ENCODE measurements around the gene SLC36A4.

GRCh38 chr11:93133488-93134109, 64.2 kb downstream of the SLC36A4 start:
- TF ChIP-seq CREB1 (IDR thresholded peaks at IDR 0.05; ENCODE audit: low read depth) (no peak), RAD21 (IDR thresholded peaks at IDR 0.05; ENCODE audit: low read depth) (no peak), NFIC (IDR thresholded peaks at IDR 0.05) (no peak), YY1 (IDR thresholded peaks at IDR 0.05; ENCODE audit: low read depth) (no peak), TEAD4 (IDR thresholded peaks at IDR 0.05) (no peak)

Measured in Ishikawa (cell line).